ENCODE measurements around the gene HOMEZ.

GRCh38 chr14:23310546-23310945 lies 24.6 kb upstream of the HOMEZ start:
- TF ChIP-seq, protein P1, sequence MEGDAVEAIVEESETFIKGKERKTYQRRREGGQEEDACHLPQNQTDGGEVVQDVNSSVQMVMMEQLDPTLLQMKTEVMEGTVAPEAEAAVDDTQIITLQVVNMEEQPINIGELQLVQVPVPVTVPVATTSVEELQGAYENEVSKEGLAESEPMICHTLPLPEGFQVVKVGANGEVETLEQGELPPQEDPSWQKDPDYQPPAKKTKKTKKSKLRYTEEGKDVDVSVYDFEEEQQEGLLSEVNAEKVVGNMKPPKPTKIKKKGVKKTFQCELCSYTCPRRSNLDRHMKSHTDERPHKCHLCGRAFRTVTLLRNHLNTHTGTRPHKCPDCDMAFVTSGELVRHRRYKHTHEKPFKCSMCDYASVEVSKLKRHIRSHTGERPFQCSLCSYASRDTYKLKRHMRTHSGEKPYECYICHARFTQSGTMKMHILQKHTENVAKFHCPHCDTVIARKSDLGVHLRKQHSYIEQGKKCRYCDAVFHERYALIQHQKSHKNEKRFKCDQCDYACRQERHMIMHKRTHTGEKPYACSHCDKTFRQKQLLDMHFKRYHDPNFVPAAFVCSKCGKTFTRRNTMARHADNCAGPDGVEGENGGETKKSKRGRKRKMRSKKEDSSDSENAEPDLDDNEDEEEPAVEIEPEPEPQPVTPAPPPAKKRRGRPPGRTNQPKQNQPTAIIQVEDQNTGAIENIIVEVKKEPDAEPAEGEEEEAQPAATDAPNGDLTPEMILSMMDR (IDR thresholded peaks at IDR 0.05) = no peak
- TF ChIP-seq POLR2A (IDR thresholded peaks at IDR 0.05) = no peak
